SK-N-MC (cell line): ENCODE results near the gene TXNDC17.
"Not testable (repeated sequence)": the region's sequence is repeated elsewhere in the genome, so short reads cannot be mapped to it uniquely, and the experiment has no call there.

ENCODE experiments used
- EZH2 ChIP-seq: fragments of 200-600 bp; sonication (generic); IDR thresholded peaks from one replicate; pipeline ENCODE4 v1.6.1; 2017; ENCODE audit warnings: antibody characterized with exemption
- FOXP2 ChIP-seq: optimal IDR thresholded peaks from 2 replicates; pipeline ENCODE3; 2011; ENCODE audit warnings: mild to moderate bottlenecking, moderate library complexity; ENCODE audit not compliant: insufficient read depth; ENCODE audit errors: extremely low read length, control extremely low read depth
- POLR2AphosphoS5 ChIP-seq: IDR thresholded peaks from 2 replicates; pipeline ENCODE4 v1.6.1; 2012; ENCODE audit warnings: mild to moderate bottlenecking, low read depth, low read length, borderline replicate concordance

DNA sequence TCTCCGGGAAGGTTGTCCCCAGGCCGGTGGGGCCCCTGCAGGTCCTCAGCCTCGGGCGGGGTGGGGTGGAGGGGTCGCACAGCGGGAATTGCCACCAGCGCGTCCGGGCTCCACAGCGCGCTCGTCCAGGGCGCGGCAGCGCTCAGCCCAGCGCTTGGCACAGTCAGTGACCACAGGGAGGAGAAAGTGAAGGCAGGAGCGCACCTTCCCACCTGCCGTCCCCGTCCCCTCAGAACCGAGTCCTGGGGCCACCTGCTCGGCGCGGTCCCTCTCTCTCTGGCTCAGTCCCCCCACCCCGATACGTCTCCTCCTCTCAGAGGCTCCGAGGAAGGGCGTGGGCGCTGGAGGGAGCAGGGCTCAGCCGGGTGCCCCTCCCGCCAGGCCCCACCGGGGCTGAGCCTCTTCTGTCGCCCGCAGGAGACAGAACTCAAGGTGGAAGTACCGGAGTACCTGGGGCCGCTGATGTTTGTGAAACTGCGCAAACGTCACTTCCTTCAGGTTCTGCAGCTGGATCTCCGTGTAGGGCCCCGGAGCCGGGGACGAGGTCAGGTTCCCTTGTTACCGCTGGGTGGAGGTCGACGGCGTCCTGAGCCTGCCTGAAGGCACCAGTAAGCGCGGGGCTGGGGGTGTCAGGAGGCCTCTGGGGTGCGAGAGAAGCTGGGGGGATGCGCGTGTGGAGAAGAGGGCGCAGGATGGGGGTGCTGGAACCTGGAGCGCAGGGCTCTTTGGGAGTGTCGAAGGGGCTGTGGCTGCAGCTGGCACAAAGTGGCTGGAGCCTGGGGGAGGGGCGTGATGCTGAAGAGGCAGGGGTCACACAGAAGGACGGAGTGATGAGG lies 16.2 kb downstream of the TXNDC17 start:
- TF ChIP-seq POLR2AphosphoS5, FOXP2, EZH2: not testable (repeated sequence)
